ENCODE results near the gene HEATR1.

GRCh38 chr1:236560213-236560771 is 44.0 kb downstream of the HEATR1 start:
- no peak for TF ChIP-seq POLR2A (IDR thresholded peaks at IDR 0.05)
- TF ChIP-seq CTCF (IDR thresholded peaks at IDR 0.05 in 4 of 5, conservative IDR thresholded peaks at IDR 0.05 in 1 of 5) = no peak
